Adrenal gland (tissue), 5 donors: ENCODE measurements around the gene LAD1.

Source experiments
- POLR2A ChIP-seq, 2 donors: fragments of 450-650 bp; IDR thresholded peaks; one replicate each; pipeline ENCODE4 v1.6.1; 2017; ENCODE audit warnings: antibody characterized with exemption in 2 of 2, mild to moderate bottlenecking in 2 of 2, moderate library complexity in 1 of 2
- TF ChIP-seq, protein P1 (sequence below), 6 experiments: fragments of 450-650 bp in 4 of 6; fragments of 200-600 bp in 2 of 6; sonication (generic) in 1 of 6; IDR thresholded peaks; 1 replicate in 5 of 6; 2 replicates in 1 of 6; pipeline versions ENCODE4 v1.5.1 to v1.8.0; 2016 to 2021; ENCODE audit warnings: antibody characterized with exemption in 6 of 6, mild to moderate bottlenecking in 2 of 6, moderate library complexity in 1 of 6
- donor health status: DM: no; HTN: no; CAD: no.

- TF ChIP-seq, protein P1, sequence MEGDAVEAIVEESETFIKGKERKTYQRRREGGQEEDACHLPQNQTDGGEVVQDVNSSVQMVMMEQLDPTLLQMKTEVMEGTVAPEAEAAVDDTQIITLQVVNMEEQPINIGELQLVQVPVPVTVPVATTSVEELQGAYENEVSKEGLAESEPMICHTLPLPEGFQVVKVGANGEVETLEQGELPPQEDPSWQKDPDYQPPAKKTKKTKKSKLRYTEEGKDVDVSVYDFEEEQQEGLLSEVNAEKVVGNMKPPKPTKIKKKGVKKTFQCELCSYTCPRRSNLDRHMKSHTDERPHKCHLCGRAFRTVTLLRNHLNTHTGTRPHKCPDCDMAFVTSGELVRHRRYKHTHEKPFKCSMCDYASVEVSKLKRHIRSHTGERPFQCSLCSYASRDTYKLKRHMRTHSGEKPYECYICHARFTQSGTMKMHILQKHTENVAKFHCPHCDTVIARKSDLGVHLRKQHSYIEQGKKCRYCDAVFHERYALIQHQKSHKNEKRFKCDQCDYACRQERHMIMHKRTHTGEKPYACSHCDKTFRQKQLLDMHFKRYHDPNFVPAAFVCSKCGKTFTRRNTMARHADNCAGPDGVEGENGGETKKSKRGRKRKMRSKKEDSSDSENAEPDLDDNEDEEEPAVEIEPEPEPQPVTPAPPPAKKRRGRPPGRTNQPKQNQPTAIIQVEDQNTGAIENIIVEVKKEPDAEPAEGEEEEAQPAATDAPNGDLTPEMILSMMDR (IDR thresholded peaks at IDR 0.05): no peak
- TF ChIP-seq POLR2A (IDR thresholded peaks at IDR 0.05): no peak
Measured at GRCh38 chr1:201357636-201358348, 41.3 kb downstream of the LAD1 start.
